ENCODE results near the gene CNDP2. TPM values are rescaled to one million over a fixed set of nuclear protein-coding genes. Genes with fewer than 3 reads are reported as not detected.

Gene CNDP2
- total RNA-seq, 3 donors from 2014 or later, result 81.0 to 104 (median 95.7) TPM

DNA sequence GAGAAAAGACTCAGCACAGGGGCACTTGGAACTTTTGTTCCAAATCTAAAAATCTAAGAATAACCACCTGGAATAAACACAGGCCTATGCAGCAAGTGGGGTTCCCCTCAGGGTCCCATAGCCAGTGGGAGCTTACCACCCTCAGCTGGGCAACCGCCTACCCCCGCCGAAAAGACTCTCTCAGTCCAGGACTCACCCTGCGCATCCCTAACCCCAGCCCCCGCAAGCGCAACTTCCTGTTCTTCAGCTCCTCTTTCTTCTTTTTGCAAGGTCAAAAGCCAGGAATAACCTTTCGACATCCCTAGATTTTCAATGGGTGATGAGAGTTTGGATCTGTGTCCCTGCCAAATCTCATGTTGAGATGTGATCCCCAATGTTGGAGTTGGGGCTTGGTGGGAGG, 51.7 kb downstream of the CNDP2 start:
- H3K36me3 ChIP-seq, result no peaks in the 10 kb centered on the region
- TF ChIP-seq POLR2A (IDR thresholded peaks at IDR 0.05), result no peak
- TF ChIP-seq, protein P1, sequence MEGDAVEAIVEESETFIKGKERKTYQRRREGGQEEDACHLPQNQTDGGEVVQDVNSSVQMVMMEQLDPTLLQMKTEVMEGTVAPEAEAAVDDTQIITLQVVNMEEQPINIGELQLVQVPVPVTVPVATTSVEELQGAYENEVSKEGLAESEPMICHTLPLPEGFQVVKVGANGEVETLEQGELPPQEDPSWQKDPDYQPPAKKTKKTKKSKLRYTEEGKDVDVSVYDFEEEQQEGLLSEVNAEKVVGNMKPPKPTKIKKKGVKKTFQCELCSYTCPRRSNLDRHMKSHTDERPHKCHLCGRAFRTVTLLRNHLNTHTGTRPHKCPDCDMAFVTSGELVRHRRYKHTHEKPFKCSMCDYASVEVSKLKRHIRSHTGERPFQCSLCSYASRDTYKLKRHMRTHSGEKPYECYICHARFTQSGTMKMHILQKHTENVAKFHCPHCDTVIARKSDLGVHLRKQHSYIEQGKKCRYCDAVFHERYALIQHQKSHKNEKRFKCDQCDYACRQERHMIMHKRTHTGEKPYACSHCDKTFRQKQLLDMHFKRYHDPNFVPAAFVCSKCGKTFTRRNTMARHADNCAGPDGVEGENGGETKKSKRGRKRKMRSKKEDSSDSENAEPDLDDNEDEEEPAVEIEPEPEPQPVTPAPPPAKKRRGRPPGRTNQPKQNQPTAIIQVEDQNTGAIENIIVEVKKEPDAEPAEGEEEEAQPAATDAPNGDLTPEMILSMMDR (IDR thresholded peaks at IDR 0.05), result no peak
- H3K27me3 ChIP-seq, result no peaks in the 10 kb centered on the region
- H3K4me1 ChIP-seq, result no peaks in the 10 kb centered on the region
- H3K9me3 ChIP-seq, result peaks cover 5 to 12% of the 10 kb centered on the region in 2 donors
- intact Hi-C loops (cut with DNase I; ENCODE audit: low total_unique reads), result loop anchor here (2.0 kb wide), 1 partner anchor 53 kb away; no protein-coding TSS in a partner anchor
- no peak overlapping the region for H3K27ac ChIP-seq
- no peak overlapping the region for H3K4me3 ChIP-seq
- DNase-seq (ENCODE audit: low spot score in 2 of 2), result no peak

DNA sequence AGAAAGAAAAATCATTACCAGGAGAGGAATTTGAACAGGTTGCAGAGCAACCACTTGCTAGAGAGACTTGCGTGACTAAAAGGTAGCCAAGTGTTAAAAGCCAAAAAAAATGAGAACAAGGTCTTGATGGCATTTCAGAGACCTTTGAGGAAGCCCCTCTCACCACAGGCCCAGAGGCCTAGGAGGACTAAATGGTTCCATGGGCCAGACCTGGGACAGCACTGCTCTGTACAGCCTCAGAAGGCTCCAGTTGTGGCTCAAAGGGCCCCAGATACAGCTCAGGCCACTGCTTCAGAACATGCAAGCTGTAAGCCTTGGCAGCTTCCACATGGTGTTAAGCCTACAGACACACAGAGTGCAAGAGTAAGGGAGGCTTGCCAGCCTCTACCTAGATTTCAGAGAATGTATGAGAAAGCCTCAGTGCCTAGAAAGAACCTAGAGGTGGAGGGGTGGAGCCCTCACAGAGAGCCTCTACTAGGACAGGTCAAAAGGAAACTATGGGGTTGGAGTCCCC, 53.5 kb downstream of the CNDP2 start:
- Histone ChIP-seq H3K36me3 (no peaks in the 10 kb centered on the region), H3K4me3 (no peak overlapping the region), H3K27ac (no peak overlapping the region), H3K4me1 (no peaks in the 10 kb centered on the region), H3K27me3 (no peaks in the 10 kb centered on the region), H3K9me3 (peaks cover 5 to 12% of the 10 kb centered on the region in 2 donors)
- intact Hi-C loops (cut with DNase I; ENCODE audit: low total_unique reads), result loop anchor here (10.0 kb wide), 1 partner anchor 195 kb away; no protein-coding TSS in a partner anchor
- DNase-seq (ENCODE audit: low spot score in 2 of 2), result no peak
- TF ChIP-seq, protein P1 (IDR thresholded peaks at IDR 0.05), result no peak
- TF ChIP-seq POLR2AphosphoS5 (IDR thresholded peaks at IDR 0.05) (no peak), POLR2A (IDR thresholded peaks at IDR 0.05) (no peak)

DNA sequence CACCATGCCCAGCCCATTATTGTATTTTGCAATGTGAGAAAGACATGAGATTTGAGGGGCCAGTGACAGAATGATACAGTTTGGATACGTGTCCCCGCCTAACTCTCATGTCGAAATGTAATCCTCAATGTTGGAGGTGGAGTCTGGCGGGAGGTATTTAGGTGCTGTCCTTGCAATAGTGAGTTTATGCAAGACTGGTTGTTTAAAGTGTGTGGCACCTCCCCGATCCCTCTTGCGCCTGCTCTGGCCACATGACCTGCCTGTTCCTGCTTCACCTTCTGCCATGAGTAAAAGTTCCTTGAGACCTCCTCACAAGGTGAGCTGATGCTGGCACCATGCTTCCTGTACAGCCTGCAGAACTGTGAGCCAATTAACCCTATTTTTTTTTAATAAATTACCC, 54.7 kb downstream of the CNDP2 start:
- H3K36me3 ChIP-seq, result no peaks in the 10 kb centered on the region
- no peak overlapping the region for H3K4me3 ChIP-seq
- no peak overlapping the region for H3K27ac ChIP-seq
- TF ChIP-seq POLR2AphosphoS5 (IDR thresholded peaks at IDR 0.05) (no peak), POLR2A (IDR thresholded peaks at IDR 0.05) (no peak)
- TF ChIP-seq, protein P1 (IDR thresholded peaks at IDR 0.05), result no peak
- DNase-seq (ENCODE audit: low spot score in 2 of 2), result no peak
- no peaks in the 10 kb centered on the region for H3K27me3 ChIP-seq
- peaks cover 5 to 12% of the 10 kb centered on the region in 2 donors for H3K9me3 ChIP-seq
- intact Hi-C loops (cut with DNase I; ENCODE audit: low total_unique reads), result loop anchor here (10.0 kb wide), 1 partner anchor 196 kb away; no protein-coding TSS in a partner anchor
- no peaks in the 10 kb centered on the region for H3K4me1 ChIP-seq

DNA sequence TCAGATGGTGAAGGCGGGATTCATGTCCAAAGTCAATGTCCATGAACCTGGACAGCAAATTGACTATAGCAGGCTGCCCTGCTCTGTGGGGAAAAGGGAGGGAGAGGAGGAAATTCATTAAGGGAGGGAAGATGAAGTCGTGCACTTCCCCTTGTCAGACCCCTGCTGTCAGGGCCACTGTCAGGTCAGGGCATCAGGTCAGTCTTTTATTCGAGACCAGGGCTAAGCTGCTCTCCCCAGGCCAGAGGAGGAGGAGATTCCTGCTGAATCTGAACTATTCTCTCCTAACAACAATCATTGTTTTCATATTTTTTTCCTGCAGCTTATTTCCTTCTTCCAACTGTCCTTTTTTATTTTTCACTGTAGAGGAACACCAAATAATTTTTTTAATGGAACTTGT, 55.3 kb downstream of the CNDP2 start:
- DNase-seq (ENCODE audit: low spot score in 2 of 2), result no peak
- H3K4me1 ChIP-seq, result no peaks in the 10 kb centered on the region
- H3K27me3 ChIP-seq, result no peaks in the 10 kb centered on the region
- TF ChIP-seq, protein P1 (IDR thresholded peaks at IDR 0.05), result no peak
- TF ChIP-seq POLR2AphosphoS5 (IDR thresholded peaks at IDR 0.05) (no peak), POLR2A (IDR thresholded peaks at IDR 0.05) (no peak)
- intact Hi-C loops (cut with DNase I; ENCODE audit: low total_unique reads), result loop anchor here (10.0 kb wide), 1 partner anchor 197 kb away; no protein-coding TSS in a partner anchor
- no peaks in the 10 kb centered on the region for H3K36me3 ChIP-seq
- H3K9me3 ChIP-seq, result peaks cover 5 to 12% of the 10 kb centered on the region in 2 donors
- no peak overlapping the region for H3K27ac ChIP-seq
- H3K4me3 ChIP-seq, result no peak overlapping the region

DNA sequence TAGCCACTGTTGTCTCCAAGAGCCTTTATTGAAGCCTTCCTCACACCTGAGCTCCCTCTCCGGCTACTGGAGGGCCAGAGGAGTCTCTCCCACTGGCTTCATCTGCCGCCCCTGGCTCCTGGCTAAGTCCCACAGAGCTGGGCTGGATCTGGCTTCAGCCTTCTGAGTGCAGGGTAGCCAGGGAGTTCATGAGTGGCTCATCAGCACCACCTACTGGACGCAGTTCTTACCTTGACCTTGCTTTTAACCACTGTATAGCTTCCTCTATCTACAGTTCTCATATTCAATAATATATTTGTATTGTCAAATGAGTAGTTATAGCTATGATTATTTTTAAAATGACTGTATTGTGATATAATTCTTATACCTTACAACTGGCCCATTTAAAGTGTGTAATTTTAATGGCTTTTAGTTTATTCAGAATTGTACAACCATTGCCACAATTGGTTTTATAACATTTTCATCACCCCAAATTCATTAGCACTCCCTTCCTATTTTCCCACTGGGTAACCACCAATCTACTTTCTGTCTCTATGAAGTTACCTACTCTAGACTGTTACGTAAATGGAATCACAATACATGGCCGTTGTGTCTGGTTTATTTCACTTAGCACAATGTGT, 55.9 kb downstream of the CNDP2 start:
- TF ChIP-seq, protein P1 (IDR thresholded peaks at IDR 0.05), result peak; percentile 57 to 76 (median 68)
- no peak for TF ChIP-seq POLR2AphosphoS5 (IDR thresholded peaks at IDR 0.05)
- no peaks in the 10 kb centered on the region for H3K27me3 ChIP-seq
- peaks cover 5 to 12% of the 10 kb centered on the region in 2 donors for H3K9me3 ChIP-seq
- no peak overlapping the region for H3K4me3 ChIP-seq
- no peaks in the 10 kb centered on the region for H3K36me3 ChIP-seq
- H3K4me1 ChIP-seq, result no peaks in the 10 kb centered on the region
- DNase-seq (ENCODE audit: low spot score in 2 of 2), result peak; percentile 67 to 72
- intact Hi-C loops (cut with DNase I; ENCODE audit: low total_unique reads), result loop anchor here (10.0 kb wide), 1 partner anchor 197 kb away; no protein-coding TSS in a partner anchor
- H3K27ac ChIP-seq, result no peak overlapping the region

All from breast epithelium (tissue), 4 donors.